VCaP (cell line): Measurements from ENCODE around the gene TEX35.
A peak's percentile ranks its signal among the peaks of the same experiment; 100 is the strongest.

Source experiments
- H3K27ac ChIP-seq: fragments of 450-650 bp; 2 replicates; pipeline ENCODE4 v1.5.1; 2017
- TF ChIP-seq, protein P1 (sequence below): fragments of 450-650 bp; conservative IDR thresholded peaks from 2 replicates; pipeline ENCODE4 v1.5.1; 2017; ENCODE audit warnings: mild to moderate bottlenecking, moderate library complexity

Gene TEX35

GRCh38 chr1:178538192-178538916, 25.4 kb downstream of the TEX35 start:
- TF ChIP-seq, protein P1, sequence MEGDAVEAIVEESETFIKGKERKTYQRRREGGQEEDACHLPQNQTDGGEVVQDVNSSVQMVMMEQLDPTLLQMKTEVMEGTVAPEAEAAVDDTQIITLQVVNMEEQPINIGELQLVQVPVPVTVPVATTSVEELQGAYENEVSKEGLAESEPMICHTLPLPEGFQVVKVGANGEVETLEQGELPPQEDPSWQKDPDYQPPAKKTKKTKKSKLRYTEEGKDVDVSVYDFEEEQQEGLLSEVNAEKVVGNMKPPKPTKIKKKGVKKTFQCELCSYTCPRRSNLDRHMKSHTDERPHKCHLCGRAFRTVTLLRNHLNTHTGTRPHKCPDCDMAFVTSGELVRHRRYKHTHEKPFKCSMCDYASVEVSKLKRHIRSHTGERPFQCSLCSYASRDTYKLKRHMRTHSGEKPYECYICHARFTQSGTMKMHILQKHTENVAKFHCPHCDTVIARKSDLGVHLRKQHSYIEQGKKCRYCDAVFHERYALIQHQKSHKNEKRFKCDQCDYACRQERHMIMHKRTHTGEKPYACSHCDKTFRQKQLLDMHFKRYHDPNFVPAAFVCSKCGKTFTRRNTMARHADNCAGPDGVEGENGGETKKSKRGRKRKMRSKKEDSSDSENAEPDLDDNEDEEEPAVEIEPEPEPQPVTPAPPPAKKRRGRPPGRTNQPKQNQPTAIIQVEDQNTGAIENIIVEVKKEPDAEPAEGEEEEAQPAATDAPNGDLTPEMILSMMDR: no peak
- no peak overlapping the region for H3K27ac ChIP-seq

GRCh38 chr1:178539291-178539690, 26.4 kb downstream of the TEX35 start:
- H3K27ac ChIP-seq: no peak overlapping the region

GRCh38 chr1:178540204-178540603, 27.3 kb downstream of the TEX35 start:
- TF ChIP-seq, protein P1: no peak
- H3K27ac ChIP-seq: no peak overlapping the region

More at GRCh38 chr1:178539291-178539690, 26.4 kb downstream of the TEX35 start:
- TF ChIP-seq, protein P1: no peak

GRCh38 chr1:178540646-178541045, 27.7 kb downstream of the TEX35 start:
- no peak overlapping the region for H3K27ac ChIP-seq
- TF ChIP-seq, protein P1: no peak

DNA sequence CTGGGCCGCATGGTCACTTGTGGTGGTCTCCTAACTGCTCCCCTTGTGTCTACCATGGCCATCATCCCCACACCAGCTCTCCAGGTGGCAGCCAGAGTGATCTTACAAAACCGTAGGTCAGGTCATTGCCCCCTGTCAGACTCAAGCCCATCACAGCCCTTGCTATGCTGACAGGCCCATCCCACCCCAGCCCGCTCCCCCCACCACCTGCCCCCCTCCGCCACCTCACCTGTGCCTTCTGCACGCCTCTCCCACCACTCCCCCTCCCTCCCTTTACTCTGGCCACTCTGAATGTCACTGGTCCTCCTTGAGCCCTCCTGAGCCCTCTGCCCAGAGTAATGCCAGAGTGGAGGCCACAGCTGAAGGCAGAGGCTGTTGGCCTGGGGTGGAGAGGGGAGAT, 28.5 kb downstream of the TEX35 start:
- H3K27ac ChIP-seq: peak overlapping the region; percentile 84
- TF ChIP-seq, protein P1: no peak

GRCh38 chr1:178541829-178542553, 29.1 kb downstream of the TEX35 start:
- TF ChIP-seq, protein P1: no peak
- H3K27ac ChIP-seq: peak overlapping the region; percentile 84

- TF ChIP-seq, protein P1: peak; percentile 98
- H3K27ac ChIP-seq: peak overlapping the region; percentile 84
Observed at GRCh38 chr1:178542554-178543289, 29.8 kb downstream of the TEX35 start.
